NCI-H748 (cell line): ENCODE results near the gene VLDLR.

Experiments used
- DNase-seq: peaks from one replicate; lab custom pipeline; 2025; ENCODE audit not compliant: unreplicated experiment; lab: John Stamatoyannopoulos, UW

Gene VLDLR

GRCh38 chr9:2621722-2622460 is at the start of gene VLDLR:
VLDLR (plus strand) TSS chr9:2621787; CDS start chr9:2622190, 403 bp downstream.
- peak; percentile 72 for DNase-seq

DNA sequence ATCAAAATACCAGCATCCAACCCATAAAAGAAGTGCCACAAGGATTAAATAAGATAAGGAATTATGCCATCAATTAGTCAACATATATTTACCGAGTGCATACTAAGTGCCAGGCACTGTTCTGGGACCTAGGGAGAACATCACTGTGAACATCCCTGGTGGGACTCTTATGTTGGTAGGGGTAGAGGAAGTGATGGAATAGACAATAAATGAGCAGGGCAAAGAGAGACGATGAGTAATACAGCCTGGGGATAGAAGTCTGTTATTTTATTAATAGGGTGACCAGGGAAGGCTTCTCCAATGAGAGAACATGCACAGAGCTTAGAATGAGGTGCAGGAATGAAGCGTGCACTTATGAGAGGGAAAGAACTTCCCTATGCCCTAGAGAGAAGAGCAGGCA is 47.4 kb upstream of the VLDLR start:
- no peak for DNase-seq

GRCh38 chr9:2576631-2577030 is 45.0 kb upstream of the VLDLR start:
- DNase-seq: peak; percentile 73

DNA sequence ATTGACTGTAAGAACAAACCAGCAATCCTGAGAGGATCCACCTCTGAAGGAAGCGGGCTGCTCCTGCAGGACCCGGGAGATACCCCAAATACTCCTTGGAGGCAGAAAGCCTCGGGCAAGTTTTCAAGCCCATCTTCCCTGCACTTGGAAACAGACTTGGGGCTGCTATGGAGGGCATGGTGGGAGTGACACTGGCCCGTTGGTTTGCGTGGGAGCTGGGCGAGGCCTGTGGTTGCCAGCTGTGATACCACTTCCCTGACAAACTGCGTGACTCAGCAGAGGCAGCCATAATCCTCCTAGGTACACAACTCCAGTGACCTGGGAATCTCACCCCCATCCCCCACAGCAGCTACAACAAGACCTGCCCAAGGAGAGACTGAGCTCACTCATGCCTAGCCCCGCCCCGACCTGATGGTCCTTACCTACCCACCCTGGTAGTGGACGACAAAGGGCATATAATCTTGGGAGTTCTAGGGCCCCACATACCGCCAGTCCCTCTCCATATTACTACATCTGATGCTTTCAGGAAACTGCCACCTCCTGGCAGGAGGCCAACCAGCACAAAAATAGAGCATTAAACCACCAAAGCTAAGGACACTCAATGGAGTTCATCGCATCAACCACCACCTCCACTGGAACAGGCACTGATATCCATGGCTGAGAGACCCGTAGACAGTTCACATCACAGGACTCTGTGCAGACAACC is 38.1 kb upstream of the VLDLR start:
- peak; percentile 9 for DNase-seq

DNA sequence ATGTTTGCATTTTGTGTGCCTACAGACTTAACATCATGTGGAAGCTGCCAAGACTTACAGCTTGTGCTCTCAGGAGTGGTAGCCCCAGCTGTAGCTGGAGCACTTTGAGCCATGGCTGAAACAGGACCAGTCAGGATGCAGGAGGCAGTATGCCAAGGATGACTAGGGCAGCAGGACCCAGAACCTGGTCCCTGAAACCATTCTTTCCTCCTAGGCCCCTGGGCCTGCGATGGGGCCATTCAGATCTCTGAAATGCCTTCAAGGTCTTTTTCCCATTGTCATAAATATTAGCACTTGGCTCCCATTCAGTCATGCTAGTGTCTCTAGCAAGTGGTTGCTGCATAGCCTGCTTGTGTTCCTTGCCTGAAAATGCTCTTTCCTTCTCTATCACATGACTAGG is 29.6 kb upstream of the VLDLR start:
- no peak for DNase-seq

- DNase-seq: no peak
Observed at GRCh38 chr9:2593744-2594143, 27.8 kb upstream of the VLDLR start.

GRCh38 chr9:2595973-2596372 is 25.6 kb upstream of the VLDLR start:
- peak; percentile 90 for DNase-seq

GRCh38 chr9:2597483-2597882 is 24.1 kb upstream of the VLDLR start:
- peak; percentile 77 for DNase-seq

DNA sequence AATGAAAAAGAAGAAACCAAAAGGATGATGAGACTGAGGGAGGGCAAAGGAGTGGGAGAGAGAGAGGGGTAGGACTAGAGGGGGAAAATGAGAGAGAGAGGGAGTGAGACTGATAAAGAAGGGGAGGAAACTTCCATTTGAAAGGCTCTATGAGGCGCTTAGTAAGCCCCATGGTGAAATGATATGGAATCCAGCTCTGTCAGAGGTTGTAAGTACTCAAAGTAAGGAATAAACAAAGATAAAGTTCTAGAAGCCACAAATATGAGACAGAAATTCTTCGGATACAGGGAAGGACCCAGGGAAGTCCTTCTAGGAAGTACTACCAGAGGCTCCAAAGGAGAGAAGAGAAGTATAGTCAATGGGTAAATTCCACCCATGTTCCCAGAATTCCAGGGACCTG is 21.7 kb upstream of the VLDLR start:
- no peak for DNase-seq

DNA sequence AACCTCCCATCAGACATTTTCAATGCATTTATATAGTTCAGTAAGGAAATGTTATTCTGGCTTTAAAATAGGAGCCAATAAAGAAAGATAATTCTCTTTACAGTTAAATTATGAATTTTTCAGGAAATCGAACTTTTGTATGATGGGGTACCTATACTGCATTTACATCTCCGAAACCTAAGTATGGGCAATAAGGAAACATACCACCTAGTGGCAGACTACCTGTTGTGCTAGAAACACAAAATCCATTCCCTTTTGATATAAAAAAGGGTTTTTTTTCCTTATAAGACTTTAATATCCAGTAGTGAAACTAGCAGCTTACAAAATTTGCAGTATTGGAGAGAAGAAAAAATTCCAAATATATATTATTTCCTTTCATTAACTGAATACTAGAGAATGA is 21.3 kb upstream of the VLDLR start:
- no peak for DNase-seq

DNA sequence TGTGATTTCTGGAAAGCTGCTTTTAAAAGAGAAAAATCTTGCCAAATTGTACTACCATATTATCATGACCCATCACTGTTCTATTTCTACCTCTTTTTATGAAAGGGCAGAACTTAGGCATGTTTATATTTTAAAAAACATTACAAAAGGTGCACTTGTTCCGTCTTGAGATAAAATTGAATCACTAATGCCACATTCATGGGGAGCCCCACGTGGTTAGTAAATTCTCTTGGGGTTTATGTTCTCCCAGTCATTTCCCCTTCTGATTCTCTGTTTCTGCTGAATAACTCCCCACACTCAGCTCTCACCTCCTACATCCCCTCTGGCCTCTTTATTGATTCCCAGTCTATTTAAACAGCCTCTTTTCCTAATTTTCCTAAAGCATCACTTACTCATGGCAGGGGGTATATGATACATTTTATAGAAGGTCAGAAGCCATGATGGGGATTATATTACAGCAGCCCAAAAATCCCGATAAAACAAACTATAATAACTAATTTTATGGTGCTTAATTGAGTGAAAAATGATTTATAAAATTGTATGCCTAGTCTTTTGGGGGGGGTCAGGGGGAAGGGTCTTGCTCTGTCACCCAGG is 19.7 kb upstream of the VLDLR start:
- DNase-seq: peak; percentile 24

- DNase-seq: peak; percentile 70
Observed at GRCh38 chr9:2602704-2603116, 18.9 kb upstream of the VLDLR start.

- no peak for DNase-seq
Observed at GRCh38 chr9:2603621-2604020, 18.0 kb upstream of the VLDLR start.

GRCh38 chr9:2605246-2605645 is 16.3 kb upstream of the VLDLR start:
- no peak for DNase-seq

DNA sequence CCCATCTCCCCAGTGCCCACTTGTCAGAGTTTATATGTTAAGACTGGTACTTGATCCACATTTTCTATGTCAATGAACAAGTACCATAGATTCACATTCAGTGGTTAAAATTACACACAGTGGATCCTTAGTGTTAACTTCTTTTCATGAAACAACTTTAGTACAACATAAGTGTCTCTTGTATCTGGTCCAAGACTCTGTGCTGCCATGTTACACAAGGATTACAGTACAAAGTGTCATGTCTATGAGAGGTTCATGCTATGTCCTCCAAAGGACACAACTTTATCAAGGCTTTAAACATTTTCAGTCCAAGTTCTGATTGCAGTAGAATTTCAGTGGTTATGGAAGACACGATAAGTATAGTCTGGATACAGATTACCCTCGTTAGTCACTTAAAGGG is 13.3 kb upstream of the VLDLR start:
- DNase-seq: no peak

- no peak for DNase-seq
Observed at GRCh38 chr9:2610985-2611384, 10.6 kb upstream of the VLDLR start.

- DNase-seq: no peak
Observed at GRCh38 chr9:2611961-2612360, 9.6 kb upstream of the VLDLR start.

- DNase-seq: no peak
Observed at GRCh38 chr9:2613730-2614271, 7.8 kb upstream of the VLDLR start.

- DNase-seq: no peak
Observed at GRCh38 chr9:2615497-2615896, 6.1 kb upstream of the VLDLR start.

DNA sequence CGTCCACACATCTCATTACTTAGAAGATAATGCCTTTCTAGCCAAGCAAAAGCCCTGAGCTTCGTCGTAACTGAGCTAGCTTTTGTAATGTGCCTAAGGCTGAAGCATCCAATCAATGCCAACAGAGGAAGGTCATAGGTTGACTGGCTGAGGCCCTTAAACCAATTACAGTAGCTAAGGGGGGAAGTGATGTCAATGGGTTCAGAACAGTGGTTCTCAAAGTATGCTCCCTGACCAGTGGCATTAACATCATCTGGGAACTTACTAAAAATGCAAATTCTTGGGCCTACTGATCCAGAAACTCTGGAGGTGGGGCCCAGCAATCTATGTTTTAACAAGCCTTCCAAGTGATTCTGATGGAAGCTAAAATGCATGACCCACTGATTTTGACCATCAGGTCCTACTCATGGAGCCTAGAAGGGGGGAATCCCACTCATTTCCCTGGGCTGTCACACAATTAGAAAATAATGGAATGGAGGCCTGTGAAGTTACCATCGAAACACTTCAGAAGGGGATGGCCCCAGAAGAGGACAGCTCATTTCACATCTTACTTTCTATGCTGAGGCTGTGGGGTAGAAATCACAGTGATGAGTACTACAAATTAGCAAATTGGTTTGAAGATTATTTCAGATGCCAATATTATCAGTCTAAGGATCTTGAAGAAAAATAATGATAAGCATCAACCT is 4.8 kb upstream of the VLDLR start:
- no peak for DNase-seq

GRCh38 chr9:2618289-2618688 is 3.3 kb upstream of the VLDLR start:
- no peak for DNase-seq
